NCI-H2081 treated with DMSO at 0.1 percent for 48 hours (cell line): ENCODE data around the gene CDH4.

Experiments
- DNase-seq: peaks from one replicate; lab custom pipeline; 2025; lab: John Stamatoyannopoulos, UW

CDH4 gene

DNA sequence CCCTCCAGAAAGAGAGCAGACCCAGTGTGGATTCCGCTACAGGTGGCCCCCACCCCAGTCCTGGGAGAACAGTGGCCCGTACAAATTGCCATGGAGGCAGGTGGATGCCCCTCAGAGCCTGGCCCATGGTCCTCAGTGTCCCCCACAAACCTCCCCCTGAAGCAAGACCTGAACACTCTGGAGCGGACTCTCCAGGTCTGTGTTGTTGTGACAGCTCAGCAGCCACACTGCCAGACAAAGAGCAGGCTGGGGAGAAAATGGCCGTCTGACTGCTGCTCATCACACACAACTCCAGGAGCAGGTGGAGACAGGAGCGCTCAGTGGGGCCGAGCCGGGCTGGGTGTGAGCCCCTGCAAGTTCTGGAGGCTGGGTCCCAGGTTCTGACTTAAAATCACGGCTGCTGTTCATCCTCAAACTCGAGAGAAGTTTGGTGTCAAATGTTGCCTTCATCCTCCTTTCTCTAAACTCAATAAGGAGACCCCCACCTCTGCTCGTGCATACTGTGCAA, 241.8 kb downstream of the CDH4 start:
- DNase-seq, result no peak

DNA sequence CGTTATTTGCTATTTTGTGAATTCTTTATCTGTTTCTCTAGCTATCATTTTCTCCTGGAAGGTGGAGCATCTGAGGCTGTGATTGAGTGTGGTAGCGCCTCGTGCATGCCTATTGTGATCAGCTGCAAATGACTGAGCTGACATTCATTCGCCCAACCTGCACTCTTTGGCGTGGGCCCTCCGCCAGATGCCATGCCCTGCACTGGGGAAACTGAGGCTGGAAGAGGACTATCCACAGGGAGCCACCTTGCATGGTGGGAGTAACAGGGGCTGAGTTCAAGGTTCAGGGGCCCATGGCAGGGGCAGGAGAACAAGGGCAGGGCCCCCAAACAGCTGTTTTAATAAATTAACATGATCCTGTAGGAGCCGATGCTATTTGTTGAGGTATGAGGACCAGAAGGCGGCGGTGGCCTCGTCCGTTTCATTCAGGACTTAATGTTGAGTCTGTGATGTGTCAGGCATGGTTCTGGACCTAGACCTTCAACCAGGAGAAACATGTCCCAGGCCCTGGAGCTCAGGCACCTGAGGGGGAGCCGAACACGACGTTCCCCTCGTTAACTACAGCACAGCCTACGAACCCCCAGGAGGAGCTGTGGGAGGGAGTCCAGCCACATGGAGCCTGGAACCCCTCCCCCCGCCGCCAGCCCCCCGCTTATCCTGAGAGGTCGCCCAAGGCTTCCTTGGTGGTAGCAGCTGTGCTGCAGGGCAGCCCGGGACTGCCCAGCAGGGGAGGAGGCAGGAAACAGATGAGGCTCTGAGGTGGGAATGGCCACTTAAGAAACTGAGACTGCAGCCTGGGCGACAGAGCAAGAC, 242.9 kb downstream of the CDH4 start:
- DNase-seq, result no peak

DNA sequence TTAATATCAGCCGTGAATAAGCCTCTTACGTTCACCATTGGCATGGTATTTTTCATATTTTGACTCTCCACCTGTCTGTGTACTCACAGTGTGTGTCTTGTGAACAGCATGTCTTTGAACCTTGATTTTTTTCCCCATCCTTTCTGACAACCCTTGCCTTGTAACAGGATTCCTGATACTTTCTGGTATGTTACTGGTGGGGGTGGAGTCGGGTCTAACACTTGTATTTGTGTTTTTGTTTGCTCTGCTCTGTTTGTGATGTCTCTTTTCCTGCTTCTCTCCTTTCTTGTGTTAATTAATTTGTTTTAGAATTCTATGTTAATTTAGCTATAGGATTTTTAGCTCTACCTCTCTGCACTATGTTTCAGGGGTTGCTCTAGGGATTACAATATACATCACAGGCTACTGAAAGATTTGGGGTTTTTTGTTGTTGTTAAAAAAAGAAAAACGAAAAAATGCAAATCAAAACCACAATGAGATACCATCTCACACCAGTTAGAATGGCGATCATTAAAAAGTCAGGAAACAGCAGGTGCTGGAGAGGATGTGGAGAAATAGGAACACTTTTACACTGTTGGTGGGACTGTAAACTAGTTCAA, 245.1 kb downstream of the CDH4 start:
- no peak for DNase-seq

DNA sequence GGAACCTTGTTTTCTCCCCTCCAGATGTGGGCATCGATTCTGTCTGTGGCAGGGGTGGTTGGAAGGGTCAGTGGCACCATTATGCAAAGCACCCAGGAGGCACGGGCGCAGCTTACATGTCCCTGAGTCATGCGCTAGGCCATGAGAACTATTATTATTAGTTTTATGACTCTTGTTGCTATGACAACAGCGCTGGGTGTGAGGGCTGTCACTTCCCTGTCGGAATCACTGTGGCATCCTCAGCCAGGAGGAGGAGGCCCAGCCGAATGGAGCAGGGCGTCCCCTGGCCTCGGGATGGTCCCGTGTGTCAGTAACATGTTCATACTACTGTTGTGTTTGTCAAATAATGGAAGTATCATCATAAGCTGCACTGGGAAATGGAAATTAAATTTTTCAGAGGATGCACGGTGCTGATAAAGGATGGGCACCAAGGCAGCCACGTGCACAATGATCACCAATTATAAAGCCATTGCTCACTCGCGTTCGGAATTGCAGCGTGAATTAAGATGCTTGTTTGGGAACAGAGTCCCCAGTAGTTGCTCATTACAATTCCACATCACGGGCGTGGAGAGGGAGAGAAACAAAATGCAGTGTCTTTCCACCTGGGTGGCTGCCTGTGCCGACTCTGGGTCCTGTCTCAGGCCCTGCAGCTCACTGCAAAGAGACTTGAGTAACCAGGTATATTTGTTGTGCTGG, 247.9 kb downstream of the CDH4 start:
- DNase-seq, result no peak

DNA sequence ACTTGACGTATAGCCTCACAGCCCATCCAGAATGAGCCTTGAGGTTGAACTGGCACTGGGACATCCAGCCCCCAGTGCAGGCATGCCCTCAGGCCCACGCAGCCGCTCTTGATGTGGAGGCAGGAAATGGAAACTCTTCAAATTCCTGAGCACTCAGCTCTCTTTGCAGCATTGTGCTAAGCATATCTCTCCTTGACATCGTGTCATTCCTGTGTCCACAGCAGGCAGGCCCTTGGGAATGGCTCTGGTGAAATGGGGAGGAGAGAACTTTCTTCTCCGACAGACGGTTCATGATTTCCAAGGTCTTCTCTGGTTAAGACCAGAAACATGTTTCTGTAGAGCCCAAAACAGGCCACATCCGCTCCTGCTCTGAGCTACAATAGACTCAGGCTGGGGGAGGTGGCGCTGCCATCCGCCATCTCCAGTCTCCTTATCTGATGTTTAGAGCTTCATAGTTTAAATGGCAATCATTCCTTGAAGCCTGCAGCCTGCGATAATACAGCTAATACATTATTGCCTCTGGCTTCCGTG, 248.8 kb downstream of the CDH4 start:
- no peak for DNase-seq

DNA sequence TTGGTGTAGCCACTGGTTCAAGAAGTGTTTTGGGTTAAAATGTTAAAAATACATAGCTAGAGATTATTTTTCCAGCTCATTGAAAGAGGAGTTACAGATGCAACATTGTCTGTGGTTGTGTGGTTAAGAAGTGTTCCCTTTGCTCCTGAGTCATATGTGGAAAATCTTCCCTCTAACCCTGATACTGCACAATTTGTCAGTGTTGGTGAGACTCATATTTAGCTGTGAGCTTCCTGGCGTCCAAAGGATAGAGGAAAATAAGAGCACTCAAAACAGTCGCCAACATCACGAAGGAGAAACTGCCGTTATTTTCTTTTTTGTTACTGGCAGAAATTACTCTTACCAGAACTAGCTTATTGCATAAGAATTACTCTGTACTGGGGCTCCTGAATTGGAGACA, 250.4 kb downstream of the CDH4 start:
- no peak for DNase-seq

DNA sequence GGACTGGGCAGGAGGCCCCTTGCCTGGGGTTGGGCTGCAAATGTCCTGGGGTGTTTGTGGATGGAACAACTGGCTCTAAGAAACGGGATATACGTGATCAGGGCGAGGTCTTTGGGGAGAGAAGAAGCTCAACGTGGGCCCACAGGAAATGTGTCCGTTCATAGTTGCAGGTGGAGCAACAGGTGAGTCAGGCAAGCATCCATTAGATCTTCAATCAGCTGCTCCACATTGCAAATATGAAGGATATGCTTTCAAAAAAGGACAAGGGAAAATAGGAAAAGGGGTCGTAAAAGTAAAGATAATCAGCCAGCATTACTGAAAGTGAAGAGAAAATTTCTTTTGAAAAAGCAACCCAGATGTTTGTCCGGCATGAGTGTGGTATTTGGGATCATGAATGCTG, 251.0 kb downstream of the CDH4 start:
- no peak for DNase-seq

DNA sequence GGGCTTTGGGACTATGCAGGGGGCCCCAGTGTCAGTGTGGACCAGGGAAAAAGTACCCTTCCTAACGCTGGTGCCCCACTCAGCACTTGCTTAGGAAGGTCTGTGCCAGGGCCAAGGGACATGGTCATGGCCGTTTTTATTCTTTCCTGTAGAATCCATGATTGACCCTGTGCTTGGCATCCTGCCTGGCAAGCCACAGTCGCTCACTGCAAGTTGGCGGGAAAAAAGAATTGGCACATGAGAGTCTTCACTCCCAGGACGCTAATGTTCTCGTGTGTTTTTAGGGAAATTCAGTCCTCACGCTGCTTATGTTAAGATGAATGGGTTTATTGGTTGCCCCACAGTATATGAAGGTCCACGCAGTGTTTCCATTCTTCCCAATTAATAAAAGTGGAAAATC, 253.4 kb downstream of the CDH4 start:
- DNase-seq, result no peak

DNA sequence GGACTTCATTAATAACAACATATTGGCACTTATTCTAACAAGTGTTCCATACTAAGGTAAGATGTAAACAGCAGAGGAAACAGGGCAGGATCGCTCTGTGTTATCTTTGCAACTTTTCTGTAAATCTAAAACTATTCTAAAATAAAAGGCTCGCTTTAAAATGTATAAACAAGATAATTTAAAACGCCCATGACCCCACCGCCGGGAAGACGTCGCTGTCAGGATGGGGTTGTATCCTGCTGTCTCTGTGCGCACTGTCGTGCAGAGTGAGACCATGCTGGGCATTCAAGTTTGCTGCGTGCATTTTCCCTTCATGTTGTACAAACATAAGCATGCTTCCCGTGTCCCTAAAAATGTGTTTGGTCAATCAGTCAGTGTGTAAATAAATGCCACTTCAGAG, 255.7 kb downstream of the CDH4 start:
- DNase-seq, result no peak

DNA sequence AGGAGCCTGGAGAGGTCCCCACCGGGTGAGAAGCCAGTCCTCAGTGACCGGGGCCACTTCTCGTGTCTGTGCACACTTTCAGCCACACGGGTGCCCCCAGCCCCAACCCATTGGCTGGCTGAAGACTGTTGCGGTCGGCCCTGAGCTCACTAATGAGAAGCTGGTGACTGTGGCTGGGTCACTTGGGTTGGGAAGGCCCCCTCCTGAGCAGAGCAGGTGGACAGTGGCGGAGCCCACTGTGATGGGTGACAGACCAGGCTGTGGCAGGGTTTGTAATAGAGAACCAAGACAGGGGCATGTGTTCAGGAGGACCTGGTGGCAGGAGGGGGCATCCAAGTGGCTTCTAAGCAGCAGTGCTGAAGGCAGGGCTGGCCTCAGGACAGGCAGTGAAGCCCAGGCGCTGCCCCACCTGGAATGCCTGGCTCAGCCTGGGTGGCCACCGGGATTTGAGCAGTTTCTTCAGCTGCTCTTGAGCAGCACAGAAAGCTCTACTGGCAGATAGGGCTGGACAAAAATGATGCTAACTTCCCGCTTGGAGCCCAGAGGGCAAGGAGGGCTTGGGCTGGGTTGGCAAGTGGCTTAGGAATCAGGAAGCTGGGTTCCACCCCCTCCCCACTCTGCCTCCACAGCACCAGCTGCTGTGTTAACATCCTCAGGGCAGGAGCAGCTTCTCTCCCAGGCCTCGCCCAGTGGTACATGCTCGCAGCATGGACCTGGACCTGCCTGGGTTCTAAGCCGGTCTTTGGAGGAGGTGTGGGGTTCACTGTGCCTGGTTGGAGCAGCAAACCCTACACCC, 256.4 kb downstream of the CDH4 start:
- no peak for DNase-seq

DNA sequence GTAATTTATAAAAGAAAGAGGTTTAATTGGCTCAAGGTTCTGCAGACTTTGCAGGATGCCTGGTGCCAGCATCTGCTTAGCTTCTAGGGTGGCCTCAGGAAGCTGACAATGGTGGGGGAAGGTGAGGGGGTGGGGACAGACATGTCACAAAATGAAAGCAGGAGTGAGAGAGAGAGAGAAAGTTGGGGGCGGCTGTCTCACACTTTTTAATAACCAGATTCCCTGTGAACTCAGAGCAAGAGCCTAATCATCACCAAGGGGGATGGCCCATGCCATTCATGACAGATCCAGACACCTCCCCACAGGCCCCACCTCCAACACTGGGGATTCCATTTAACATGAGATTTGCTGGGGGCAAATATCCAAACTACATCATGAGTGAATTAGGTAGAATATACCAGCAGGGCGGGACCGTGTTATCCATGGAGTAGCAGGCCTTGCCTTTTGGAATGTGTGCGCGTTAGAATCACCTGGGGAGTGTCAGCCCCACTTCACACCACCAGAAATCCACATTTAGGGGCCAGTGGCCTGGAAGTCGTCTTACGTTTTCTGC, 258.8 kb downstream of the CDH4 start:
- DNase-seq, result no peak

DNA sequence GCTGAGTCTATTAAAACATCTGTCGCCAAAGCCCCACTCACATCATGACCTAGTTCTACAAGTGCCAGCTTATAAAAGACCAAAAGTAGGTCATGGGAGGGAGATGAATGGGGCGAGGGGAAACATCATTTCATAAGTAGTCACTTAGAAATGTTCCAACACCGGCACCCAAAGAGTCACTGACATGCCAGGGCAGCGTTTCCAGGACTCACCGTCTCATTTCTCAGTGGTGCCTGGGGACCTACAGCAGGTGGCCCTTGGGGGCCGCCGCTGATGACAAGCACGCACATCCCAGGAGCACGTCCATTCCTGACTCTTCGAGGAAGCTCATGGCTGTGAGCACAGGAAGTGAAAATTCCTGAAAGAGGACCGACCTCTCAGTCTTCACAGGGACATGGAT, 260.4 kb downstream of the CDH4 start:
- DNase-seq, result no peak

DNA sequence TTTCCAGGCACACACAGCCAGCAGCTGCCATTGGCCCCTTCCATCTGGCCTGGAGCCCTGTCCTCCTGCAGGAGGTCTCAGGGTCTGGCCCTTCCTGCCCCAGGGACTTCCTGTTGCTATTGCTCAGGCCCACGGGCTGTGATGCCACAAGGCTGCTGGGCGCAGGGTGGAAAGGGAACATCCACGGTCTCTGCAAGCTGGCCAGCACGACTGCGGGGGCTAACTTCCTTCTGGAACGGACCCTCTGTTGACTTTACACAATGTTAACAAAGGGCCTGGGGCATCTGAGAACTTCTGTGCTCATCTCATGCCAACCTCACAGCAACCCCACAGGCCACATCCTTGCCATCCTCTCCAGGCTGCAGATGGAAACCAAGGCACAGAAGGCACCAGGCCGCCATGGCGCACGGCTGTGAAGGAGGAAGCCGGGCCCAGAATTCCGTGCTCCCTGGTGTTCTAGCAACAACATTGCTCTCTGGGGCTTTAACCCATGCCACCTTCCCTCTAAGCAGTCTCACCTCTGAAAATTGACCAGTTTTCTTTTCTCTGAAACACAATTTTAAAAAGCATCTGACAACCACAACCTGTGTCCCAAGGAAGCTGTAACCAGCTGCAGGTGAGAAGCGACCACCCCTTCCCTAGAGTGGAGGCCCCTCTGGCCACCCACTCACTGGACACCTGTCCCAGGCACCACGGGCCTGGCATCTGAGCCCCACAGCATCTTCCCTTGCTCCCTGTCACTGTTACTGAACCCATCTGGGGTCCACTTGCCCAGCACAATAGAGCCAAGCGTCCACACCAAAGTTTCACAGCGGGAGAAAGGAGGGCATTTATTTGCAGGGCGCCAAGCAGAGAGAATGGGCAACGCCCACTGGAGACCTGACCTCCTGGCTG, 261.3 kb downstream of the CDH4 start:
- no peak for DNase-seq

DNA sequence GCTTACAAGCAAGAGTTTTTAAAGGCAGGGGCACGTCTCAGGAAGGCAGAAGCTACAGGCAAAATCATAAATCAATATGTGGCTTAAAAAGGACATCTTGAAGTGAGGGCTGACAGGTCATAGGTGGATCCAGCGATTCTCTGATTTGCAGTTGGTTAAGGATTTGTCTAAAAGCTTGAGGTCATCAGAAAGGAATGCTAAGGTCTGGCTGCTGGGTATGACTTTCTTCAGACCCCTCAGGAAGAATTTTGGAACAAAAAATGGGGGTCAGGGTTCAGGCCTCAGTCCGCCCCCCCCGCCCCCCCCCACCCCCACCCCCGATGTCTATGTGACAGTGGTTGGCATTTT, 261.9 kb downstream of the CDH4 start:
- no peak for DNase-seq

DNA sequence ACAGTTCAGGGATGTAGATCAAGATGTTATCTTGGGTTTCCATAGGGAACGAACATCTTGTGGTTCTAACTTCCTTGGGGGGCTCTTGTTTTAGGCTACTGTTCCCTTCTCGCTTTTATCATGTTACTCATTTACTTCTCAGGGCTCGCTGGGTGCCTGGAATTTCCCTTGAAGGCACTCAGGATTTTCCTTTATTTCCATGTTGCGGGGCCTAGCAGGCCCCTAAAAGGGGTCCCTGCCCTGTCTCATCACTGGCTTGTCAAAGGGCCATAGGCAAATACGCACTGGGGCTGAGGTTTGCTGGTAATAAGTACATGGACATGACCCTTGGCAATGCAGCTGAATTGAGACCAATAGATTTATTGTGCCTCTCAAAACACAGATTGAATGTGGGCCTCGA, 262.3 kb downstream of the CDH4 start:
- DNase-seq, result no peak

DNA sequence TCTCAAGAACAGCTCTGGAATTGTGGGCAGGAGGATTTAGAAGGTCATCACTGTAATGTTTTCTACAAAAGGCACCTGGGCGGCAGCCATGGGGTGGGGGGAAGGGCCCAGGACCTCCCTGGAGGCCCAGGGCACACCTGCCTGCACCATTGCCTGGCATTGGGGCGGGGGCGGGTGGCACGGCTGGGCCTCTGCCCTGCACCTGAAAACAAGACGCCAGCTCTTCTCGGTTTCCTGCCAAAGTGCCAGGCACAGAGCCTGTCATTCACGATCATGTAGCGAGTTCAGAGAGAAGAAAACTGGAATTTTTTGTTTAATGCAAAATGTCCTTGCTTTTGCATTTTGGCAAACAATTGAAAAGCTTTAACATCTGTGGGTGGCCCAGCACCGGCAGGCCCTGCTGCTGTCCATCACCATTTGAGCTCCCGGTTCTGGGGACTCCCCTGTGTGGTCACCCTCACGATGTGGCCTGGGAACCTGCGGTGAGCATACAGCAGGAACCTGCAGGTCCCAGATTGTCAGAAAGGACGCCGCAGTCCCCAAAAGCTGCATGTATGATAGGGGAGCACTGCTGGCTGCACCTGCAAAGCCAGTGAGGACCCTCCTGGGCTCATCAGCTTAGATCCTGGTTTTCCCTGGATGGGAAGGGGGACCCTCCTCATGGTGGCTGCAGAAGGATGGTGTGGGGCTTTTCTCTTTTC, 262.9 kb downstream of the CDH4 start:
- no peak for DNase-seq

DNA sequence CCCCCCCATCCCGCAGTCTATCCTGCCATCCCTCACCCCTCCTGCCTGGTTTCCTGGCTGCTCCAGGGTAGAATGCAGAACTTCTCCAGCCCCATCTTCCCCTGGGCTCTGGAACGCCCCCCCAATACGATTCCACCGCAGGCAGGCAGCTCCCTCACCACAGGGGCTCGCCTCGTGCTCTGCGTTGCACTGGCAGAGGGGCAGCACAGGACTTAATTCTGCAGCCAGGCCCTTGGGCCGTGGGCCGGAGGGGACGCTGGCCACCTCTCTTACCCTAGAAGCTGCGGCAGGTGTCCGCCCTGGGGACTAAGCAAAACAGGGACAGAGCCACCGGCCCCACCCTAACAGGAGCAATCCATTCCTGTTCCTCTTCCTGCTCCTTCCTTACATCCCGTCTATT, 263.9 kb downstream of the CDH4 start:
- DNase-seq, result no peak

DNA sequence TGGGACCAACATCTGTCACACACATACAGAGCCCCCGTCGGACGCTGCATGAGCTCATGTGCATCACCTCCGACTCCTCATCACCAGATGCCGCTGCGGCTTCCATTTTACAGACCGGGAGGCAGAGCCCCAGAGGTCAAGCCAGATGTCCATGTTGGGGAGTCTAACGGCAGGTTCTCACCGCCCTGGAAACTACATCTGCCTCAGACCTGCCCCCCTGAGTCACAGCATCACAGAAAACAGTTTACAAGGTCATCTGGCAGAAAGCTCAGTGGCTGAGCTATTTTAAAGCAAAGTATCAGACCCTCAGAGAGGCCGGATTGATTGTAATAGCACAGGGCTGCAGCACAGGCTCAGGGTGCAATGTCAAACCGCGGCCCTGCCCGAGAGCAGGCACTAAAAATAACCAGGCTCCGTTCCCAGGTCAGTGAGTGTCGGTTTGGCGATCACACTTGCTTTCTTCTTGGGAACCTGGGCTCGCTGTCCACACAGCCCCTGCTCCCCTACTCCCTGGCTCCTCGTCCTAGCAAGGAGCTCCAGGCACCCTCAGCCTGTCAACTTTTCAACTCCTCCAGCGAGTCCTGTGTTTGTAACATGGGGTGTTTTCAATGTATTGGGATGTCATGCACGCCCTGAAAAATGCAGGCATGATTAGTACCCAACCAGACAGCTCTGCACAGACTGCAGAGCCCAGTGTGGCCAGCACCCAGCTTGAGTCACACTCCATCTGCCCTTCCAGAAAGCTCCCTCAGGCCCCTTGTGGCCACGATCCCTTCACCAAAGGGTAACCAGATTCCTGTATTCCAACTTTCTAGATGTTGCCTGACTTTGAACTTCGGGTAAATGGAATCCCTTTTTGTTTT, 264.5 kb downstream of the CDH4 start:
- no peak for DNase-seq

DNA sequence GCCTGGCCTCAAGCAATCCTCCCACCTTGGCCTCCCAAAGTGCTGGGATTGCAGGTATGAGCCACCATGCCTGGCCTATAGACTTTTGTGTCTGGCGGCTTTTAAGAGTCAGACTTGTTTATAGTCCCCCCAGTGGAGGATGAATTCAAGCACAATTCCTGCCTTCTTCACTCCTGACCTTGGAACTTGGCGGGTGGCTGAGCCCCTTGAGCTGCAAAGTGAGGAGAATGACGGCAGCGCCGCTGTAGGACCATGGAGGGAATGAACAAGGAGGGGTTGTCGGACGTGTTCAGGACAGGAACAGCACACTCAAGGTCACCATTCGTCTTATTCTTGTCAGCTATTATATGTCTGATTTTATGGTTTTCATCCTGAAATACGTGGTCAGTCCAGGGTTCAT, 265.4 kb downstream of the CDH4 start:
- DNase-seq, result no peak
